Esophagus muscularis mucosa (tissue), 4 donors: ENCODE data around the gene CHCHD3.

ENCODE experiments used
- EP300 ChIP-seq: sonication (generic); formaldehyde crosslinking; IDR thresholded peaks from one replicate; pipeline ENCODE4 v1.6.1; 2017; ENCODE audit warnings: antibody characterized with exemption
- POLR2A ChIP-seq: fragments of 450-650 bp; IDR thresholded peaks from one replicate; pipeline ENCODE4 v1.6.1; 2017; ENCODE audit warnings: antibody characterized with exemption, moderate library complexity, mild to moderate bottlenecking, low read depth
- POLR2AphosphoS5 ChIP-seq, 2 donors: sonication (generic); formaldehyde crosslinking; IDR thresholded peaks; one replicate each; pipeline ENCODE4 v1.6.1; 2017; ENCODE audit warnings: antibody characterized with exemption in 2 of 2
- TF ChIP-seq, protein P1 (sequence below), 3 experiments: fragments of 200-600 bp in 2 of 3; fragments of 450-650 bp in 1 of 3; sonication (generic) in 2 of 3; IDR thresholded peaks; one replicate each; pipeline ENCODE4 v1.5.1; 2017 to 2019; ENCODE audit warnings: antibody characterized with exemption in 3 of 3, mild to moderate bottlenecking in 2 of 3, moderate library complexity in 1 of 3

DNA sequence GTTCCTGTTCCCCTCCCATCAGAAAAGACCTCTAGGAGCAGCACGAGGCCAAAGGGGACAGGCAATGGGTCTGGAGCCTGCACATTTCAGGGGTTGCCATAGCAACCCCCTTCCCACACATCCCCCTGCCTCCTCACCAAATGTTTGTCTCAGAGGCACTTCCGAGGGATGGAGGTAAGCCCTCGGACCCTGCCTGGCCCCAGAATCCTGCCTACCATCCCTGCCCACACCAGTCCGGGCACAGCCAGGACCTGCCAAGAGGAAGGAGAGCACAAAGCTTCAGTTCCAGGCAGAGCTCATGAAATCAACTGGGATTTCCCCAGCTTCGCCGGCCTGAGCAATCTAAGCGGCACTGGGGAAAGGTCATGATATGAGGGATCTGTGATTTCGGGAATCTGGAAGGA lies 330.6 kb downstream of the CHCHD3 start:
- TF ChIP-seq POLR2AphosphoS5 (IDR thresholded peaks at IDR 0.05) (no peak), EP300 (no peak), POLR2A (no peak)
- TF ChIP-seq, protein P1, sequence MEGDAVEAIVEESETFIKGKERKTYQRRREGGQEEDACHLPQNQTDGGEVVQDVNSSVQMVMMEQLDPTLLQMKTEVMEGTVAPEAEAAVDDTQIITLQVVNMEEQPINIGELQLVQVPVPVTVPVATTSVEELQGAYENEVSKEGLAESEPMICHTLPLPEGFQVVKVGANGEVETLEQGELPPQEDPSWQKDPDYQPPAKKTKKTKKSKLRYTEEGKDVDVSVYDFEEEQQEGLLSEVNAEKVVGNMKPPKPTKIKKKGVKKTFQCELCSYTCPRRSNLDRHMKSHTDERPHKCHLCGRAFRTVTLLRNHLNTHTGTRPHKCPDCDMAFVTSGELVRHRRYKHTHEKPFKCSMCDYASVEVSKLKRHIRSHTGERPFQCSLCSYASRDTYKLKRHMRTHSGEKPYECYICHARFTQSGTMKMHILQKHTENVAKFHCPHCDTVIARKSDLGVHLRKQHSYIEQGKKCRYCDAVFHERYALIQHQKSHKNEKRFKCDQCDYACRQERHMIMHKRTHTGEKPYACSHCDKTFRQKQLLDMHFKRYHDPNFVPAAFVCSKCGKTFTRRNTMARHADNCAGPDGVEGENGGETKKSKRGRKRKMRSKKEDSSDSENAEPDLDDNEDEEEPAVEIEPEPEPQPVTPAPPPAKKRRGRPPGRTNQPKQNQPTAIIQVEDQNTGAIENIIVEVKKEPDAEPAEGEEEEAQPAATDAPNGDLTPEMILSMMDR (IDR thresholded peaks at IDR 0.05), result no peak
